ENCODE results near the gene CTAG1B.
"Not testable (repeated sequence)": the region's sequence is repeated elsewhere in the genome, so short reads cannot be mapped to it uniquely, and the experiment has no call there.

GRCh38 chrX:154628960-154629359 lies 9.9 kb upstream of the CTAG1B start:
- TF ChIP-seq POLR2A, CTCF (IDR thresholded peaks at IDR 0.05): not testable (repeated sequence)

Measured in vagina (tissue), 2 donors.